Activated B cell treated with CpG ODN at 0.5 μM for 24 hours (primary cell): ENCODE results near the gene SERPINA1. TPM values are rescaled to one million over a fixed set of nuclear protein-coding genes. Genes with fewer than 3 reads are reported as not detected.

Experiments
- ATAC-seq: fragments of 200-7000 bp; cut with Tn5 transposase; one replicate; pipeline ENCODE4 v1.10.0; 2021; ENCODE audit warnings: low read depth, mild to moderate bottlenecking, moderate library complexity
- CTCF ChIA-PET: fragments of 350-600 bp; sonication (Branson Sonifier 250); formaldehyde crosslinking; loops from one replicate; lab custom pipeline; 2021; ENCODE audit warnings: antibody characterized with exemption; lab: Charles Lee
- POLR2A ChIA-PET: fragments of 350-600 bp; sonication (Branson Sonifier 250); formaldehyde crosslinking; loops from one replicate; lab custom pipeline; 2021; ENCODE audit warnings: antibody characterized with exemption; lab: Charles Lee
- DNase-seq: peaks from one replicate; pipeline ENCODE4 v3.0.0; 2022
- H3K27ac Mint-ChIP-seq: one replicate; pipeline ENCODE4 v1.8.0; 2020; ENCODE audit warnings: mixed read lengths
- H3K27me3 Mint-ChIP-seq: one replicate; pipeline ENCODE4 v1.8.0; 2021; ENCODE audit warnings: mixed read lengths
- H3K36me3 Mint-ChIP-seq: one replicate; pipeline ENCODE4 v1.8.0; 2021; ENCODE audit warnings: low read depth, mixed read lengths
- H3K4me1 Mint-ChIP-seq: one replicate; pipeline ENCODE4 v1.8.0; 2021; ENCODE audit warnings: mixed read lengths
- H3K4me3 Mint-ChIP-seq: one replicate; pipeline ENCODE4 v1.8.0; 2020; ENCODE audit warnings: mild to moderate bottlenecking, mixed read lengths
- H3K9me3 Mint-ChIP-seq: one replicate; pipeline ENCODE4 v1.8.0; 2020; ENCODE audit warnings: mixed read lengths
- intact Hi-C: fragments of 100-400 bp; cut with micrococcal nuclease; formaldehyde crosslinking; loops from one replicate; pipeline ENCODE4 v1.15.1; 2024
- total RNA-seq: library from RNA; stranded (reverse); gene quantifications from 2 replicates; pipeline ENCODE4 v1.2.3, GENCODE V29; 2022
- TF ChIP-seq, protein P1 (sequence below): fragments of 200-600 bp; IDR thresholded peaks from one replicate; pipeline ENCODE4 v1.8.0; 2022; ENCODE audit warnings: antibody characterized with exemption, mild to moderate bottlenecking

SERPINA1 gene
- total RNA-seq, 1 donor from 2014 or later: 0.31 TPM

DNA sequence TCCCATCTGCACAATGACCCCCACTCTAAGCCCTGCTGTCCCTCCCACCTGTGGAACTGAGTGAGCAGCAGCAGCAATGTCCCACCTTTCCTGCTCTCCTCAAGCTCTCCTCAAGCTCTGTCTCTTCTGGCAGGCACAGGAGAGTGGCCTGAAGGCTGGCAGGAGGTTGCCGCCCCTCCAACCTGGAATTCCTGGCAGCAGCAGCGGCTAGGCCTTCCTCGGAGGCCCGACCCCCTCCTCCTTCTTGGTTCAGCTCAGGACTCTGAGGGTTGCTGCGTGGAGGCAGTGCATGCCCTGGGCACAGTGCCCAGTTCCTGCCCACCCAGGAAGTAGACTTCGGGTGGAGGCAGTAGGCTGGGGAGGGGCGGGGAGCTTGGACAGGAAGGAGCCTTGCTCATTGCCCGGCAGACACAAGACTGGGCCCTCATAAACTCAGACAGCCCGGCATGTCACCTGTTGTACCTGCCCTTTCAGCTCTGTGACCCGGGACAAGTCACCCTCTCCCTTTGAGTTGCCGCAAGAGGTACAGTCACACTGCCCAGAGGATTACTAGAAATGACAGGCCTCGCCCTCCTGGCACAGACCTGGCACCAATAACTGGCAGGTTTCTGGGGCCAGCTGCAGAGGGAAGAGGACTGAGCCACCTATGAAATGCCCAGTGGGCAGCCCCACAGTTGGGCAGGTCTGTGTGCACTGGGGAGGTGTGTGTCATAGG is 2.1 kb upstream of the SERPINA1 start:
- H3K4me3 Mint-ChIP-seq: no peak overlapping the region

DNA sequence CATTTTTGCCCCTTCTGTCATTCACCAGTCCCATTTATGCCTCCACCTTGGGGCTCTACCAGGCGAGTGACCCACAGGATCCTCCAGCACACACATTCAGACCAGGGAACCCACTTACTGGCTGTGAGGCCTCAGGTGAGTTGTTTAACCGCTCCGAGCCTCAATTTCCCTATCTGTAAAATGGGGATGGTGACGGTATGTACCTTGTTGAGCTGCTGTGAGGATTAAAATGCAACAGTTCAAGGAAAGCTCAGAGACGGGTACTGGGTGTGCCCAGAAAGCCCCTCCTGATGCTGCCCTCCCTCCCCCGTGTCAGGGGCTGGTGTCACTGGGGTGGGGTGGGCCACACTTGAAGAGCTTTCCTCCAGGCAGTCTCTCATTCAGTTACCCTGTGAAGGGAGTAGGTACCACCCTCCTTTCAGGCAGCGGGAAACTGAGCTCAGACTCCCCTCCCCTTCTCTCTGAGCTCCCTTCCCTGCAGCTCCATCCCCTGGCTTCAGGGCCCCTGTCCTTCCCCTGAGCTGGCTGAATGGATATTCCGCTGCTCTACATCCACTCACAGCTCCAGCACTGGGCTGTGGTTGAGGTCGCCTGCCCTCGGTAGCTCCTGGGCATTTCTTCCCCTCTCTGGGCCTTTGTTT is 1.4 kb upstream of the SERPINA1 start:
- H3K27me3 Mint-ChIP-seq: no peaks in the 10 kb centered on the region
- H3K27ac Mint-ChIP-seq: no peak overlapping the region
- TF ChIP-seq, protein P1, sequence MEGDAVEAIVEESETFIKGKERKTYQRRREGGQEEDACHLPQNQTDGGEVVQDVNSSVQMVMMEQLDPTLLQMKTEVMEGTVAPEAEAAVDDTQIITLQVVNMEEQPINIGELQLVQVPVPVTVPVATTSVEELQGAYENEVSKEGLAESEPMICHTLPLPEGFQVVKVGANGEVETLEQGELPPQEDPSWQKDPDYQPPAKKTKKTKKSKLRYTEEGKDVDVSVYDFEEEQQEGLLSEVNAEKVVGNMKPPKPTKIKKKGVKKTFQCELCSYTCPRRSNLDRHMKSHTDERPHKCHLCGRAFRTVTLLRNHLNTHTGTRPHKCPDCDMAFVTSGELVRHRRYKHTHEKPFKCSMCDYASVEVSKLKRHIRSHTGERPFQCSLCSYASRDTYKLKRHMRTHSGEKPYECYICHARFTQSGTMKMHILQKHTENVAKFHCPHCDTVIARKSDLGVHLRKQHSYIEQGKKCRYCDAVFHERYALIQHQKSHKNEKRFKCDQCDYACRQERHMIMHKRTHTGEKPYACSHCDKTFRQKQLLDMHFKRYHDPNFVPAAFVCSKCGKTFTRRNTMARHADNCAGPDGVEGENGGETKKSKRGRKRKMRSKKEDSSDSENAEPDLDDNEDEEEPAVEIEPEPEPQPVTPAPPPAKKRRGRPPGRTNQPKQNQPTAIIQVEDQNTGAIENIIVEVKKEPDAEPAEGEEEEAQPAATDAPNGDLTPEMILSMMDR: no peak
- ATAC-seq (no peak), DNase-seq (no peak)
- ChIA-PET CTCF (no interaction called here), POLR2A (no interaction called here)
- no peaks in the 10 kb centered on the region for H3K9me3 Mint-ChIP-seq
- no peak overlapping the region for H3K4me3 Mint-ChIP-seq
- no peaks in the 10 kb centered on the region for H3K36me3 Mint-ChIP-seq
- H3K4me1 Mint-ChIP-seq: no peaks in the 10 kb centered on the region
- intact Hi-C loops: no loop called here

More for the DNA sequence above, 2.1 kb upstream of the SERPINA1 start:
- intact Hi-C loops: no loop called here
- no peak for ATAC-seq
- ChIA-PET CTCF (no interaction called here), POLR2A (no interaction called here)
- Mint-ChIP-seq H3K9me3 (no peaks in the 10 kb centered on the region), H3K36me3 (no peaks in the 10 kb centered on the region), H3K27me3 (no peaks in the 10 kb centered on the region), H3K4me1 (no peaks in the 10 kb centered on the region), H3K27ac (no peak overlapping the region)
- no peak for DNase-seq
- TF ChIP-seq, protein P1: no peak

DNA sequence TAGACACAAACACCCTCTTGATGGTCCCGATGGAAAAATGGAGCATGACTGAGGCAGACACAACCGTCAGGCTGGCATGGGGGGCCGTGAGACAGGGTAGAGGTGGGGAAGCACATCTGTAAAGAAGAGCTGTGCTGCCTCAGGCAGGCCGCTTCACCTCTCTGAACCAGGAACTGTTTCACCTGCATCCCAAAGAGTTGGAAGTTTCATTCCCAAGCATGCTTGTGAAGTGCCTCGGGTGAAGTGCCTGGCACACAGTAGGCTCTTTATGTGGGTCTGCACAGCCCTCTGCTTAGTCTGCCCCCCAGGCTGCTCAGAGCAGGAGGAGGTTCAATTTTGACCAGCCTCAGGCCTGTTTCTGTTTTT is 685 bp upstream of the SERPINA1 start:
- TF ChIP-seq, protein P1: no peak
- CTCF ChIA-PET: no interaction called here
- POLR2A ChIA-PET: no interaction called here
- H3K4me3 Mint-ChIP-seq: no peak overlapping the region
- H3K27me3 Mint-ChIP-seq: no peaks in the 10 kb centered on the region
- H3K4me1 Mint-ChIP-seq: no peaks in the 10 kb centered on the region
- DNase-seq (no peak), ATAC-seq (no peak)
- no peaks in the 10 kb centered on the region for H3K9me3 Mint-ChIP-seq
- H3K36me3 Mint-ChIP-seq: no peaks in the 10 kb centered on the region
- no peak overlapping the region for H3K27ac Mint-ChIP-seq
- intact Hi-C loops: no loop called here

- Mint-ChIP-seq H3K9me3 (no peaks in the 10 kb centered on the region), H3K27ac (no peak overlapping the region), H3K4me3 (no peak overlapping the region), H3K36me3 (no peaks in the 10 kb centered on the region), H3K4me1 (no peaks in the 10 kb centered on the region), H3K27me3 (no peaks in the 10 kb centered on the region)
- DNase-seq: no peak
- ATAC-seq: no peak
- ChIA-PET CTCF (no interaction called here), POLR2A (no interaction called here)
- intact Hi-C loops: no loop called here
- TF ChIP-seq, protein P1: no peak
Observed at GRCh38 chr14:94388027-94388383, 397 bp downstream of the SERPINA1 start.

DNA sequence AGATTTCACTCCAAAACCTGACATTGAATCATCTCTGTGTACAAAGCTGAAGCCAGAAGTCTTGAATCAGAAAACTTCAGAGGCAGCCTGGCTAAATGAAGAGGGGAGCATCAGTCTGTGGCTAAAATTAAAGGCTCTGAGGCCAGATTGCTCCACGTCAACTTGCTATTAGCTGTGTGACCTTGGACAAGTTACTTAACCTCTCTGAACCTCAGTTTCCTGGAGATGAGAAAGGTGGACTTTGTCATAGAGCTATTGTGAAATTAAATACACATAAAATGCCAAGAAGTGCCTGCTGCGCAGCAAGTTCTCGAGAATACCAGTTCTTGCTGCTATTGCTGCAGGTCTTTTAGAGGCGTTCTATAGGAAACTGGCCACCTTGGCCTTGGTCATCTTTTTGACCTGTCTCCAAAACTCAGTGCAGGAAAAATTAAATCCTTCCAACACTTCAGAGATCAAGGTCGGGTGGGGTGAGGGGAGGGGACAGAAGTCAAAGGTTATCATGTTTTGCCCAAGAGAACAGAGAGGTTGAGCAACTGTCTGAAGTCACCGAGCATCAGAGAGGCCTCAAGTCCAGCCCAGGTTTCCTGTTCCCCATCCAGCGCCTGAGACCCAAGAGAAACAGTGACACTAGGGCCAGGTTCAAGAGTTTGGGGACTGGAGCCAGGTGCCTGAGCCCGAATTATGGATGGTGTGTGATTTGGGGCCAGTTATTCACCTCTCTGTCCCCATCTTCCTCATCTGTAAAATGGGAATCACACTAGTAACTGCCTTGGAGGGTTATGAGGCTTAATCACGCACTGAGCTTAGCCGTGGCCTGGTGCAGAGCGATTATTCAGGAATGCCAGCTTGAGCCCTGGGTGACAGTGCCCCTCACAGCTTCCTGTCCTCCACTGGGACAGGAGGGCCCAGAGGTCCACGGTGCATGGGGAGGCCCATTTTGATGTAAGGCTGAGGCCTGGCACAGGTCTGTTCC is 1.1 kb downstream of the SERPINA1 start:
- Mint-ChIP-seq H3K4me1 (no peaks in the 10 kb centered on the region), H3K36me3 (no peaks in the 10 kb centered on the region), H3K9me3 (no peaks in the 10 kb centered on the region), H3K4me3 (no peak overlapping the region), H3K27ac (no peak overlapping the region), H3K27me3 (no peaks in the 10 kb centered on the region)
- TF ChIP-seq, protein P1: no peak
- intact Hi-C loops: no loop called here
- POLR2A ChIA-PET: no interaction called here
- DNase-seq: no peak
- CTCF ChIA-PET: no interaction called here
- no peak for ATAC-seq
